Esophagus muscularis mucosa (tissue), 3 donors: ENCODE data around the gene GNPAT.

ENCODE experiments used
- CTCF ChIP-seq, 3 experiments: fragments of 200-600 bp in 2 of 3; fragments of 450-650 bp in 1 of 3; sonication (generic) in 2 of 3; IDR thresholded peaks; one replicate each; pipeline ENCODE4 v1.5.1; 2017 to 2019; ENCODE audit warnings: antibody characterized with exemption in 3 of 3, mild to moderate bottlenecking in 2 of 3, moderate library complexity in 1 of 3
- POLR2A ChIP-seq: fragments of 450-650 bp; IDR thresholded peaks from one replicate; pipeline ENCODE4 v1.6.1; 2017; ENCODE audit warnings: antibody characterized with exemption, moderate library complexity, mild to moderate bottlenecking, low read depth
- POLR2AphosphoS5 ChIP-seq, 2 donors: sonication (generic); formaldehyde crosslinking; IDR thresholded peaks; one replicate each; pipeline ENCODE4 v1.6.1; 2017; ENCODE audit warnings: antibody characterized with exemption in 2 of 2

GRCh38 chr1:231252336-231252735, 11.3 kb downstream of the GNPAT start:
- no peak for TF ChIP-seq CTCF (IDR thresholded peaks at IDR 0.05)
- TF ChIP-seq POLR2A, result no peak
- TF ChIP-seq POLR2AphosphoS5 (IDR thresholded peaks at IDR 0.05), result no peak
